BJ (cell line): ENCODE results near the gene PRRG2. TPM values are rescaled to one million over a fixed set of nuclear protein-coding genes. Genes with fewer than 3 reads are reported as not detected.

Experiments used
- CTCF ChIA-PET: fragments of 350-600 bp; formaldehyde crosslinking; extraction: SDS; loops from one replicate; lab custom pipeline; 2021; ENCODE audit warnings: antibody characterized with exemption, inconsistent platforms; lab: Yijun Ruan, JAX
- POLR2A ChIA-PET: fragments of 300-600 bp; sonication (Branson Sonifier 250); formaldehyde crosslinking; extraction: SDS; loops from one replicate; lab custom pipeline; 2021; ENCODE audit warnings: antibody characterized with exemption; lab: Charles Lee
- DNase-seq: peaks from one replicate; pipeline ENCODE4 v3.0.0-alpha.2; 2011; ENCODE audit warnings: low read depth
- H3K27me3 ChIP-seq: 2 replicates; pipeline ENCODE4 v1.6.0; 2011; ENCODE audit warnings: low read length; ENCODE audit not compliant: control insufficient read depth, insufficient read depth
- H3K36me3 ChIP-seq: 2 replicates; pipeline ENCODE4 v1.5.1; 2011; ENCODE audit warnings: low read length; ENCODE audit not compliant: control insufficient read depth, insufficient read depth
- H3K4me3 ChIP-seq: 2 replicates; pipeline ENCODE4 v1.5.1; 2011; ENCODE audit warnings: low read depth, mild to moderate bottlenecking, control low read depth, low read length
- polyA plus RNA-seq: library from polyadenylated mRNA; depleted of rRNA; stranded (reverse); fragments of >200 nt; gene quantifications from 2 replicates; pipeline ENCODE4 v1.2.3, GENCODE V29; 2011
- TF ChIP-seq, protein P1 (sequence below): IDR thresholded peaks from 2 replicates; pipeline ENCODE4 v1.5.1; 2011; ENCODE audit warnings: low read depth, mild to moderate bottlenecking, control low read depth, inconsistent platforms, low read length, moderate library complexity; ENCODE audit not compliant: insufficient read depth

The PRRG2 gene
- polyA plus RNA-seq, 1 experiment: 0.12 TPM

DNA sequence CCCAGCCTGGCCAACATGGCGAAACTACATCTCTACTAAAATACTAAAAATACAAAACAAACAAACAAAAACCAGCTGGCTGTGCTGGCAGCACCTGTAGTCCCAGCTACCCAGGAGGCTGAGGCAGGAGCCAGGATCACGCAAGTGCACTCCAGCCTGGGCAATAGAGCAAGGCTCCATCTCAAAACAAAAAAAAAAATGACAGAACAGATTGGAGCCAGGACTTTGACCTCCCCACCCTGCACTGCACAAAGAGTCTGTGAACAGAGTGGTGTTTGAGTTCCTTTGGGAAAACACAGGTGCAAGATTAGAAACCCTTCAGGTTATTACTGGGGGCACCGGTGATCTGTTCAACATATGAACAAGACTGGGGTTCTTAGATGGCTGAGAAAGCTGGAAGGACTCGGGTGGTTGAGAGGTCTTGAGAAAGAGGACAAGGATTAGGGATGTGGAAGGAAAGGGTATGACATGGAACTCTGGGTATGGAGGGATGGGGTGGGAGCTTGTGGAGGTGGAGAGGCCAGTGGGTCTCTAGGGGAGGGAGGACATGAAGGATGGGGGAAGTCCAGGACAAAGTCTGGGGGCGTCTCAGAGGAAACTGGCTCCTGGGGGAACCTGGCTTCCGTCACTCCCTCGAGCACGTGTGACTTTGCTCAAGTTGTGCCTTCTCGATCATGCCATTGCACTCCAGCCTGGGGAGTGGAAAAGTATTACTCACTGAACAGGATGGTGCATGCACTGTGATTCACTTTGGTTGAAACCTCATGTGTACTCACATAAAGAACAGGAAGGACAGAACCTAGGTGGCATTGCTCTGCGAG is 27.5 kb upstream of the PRRG2 start:
- TF ChIP-seq, protein P1, sequence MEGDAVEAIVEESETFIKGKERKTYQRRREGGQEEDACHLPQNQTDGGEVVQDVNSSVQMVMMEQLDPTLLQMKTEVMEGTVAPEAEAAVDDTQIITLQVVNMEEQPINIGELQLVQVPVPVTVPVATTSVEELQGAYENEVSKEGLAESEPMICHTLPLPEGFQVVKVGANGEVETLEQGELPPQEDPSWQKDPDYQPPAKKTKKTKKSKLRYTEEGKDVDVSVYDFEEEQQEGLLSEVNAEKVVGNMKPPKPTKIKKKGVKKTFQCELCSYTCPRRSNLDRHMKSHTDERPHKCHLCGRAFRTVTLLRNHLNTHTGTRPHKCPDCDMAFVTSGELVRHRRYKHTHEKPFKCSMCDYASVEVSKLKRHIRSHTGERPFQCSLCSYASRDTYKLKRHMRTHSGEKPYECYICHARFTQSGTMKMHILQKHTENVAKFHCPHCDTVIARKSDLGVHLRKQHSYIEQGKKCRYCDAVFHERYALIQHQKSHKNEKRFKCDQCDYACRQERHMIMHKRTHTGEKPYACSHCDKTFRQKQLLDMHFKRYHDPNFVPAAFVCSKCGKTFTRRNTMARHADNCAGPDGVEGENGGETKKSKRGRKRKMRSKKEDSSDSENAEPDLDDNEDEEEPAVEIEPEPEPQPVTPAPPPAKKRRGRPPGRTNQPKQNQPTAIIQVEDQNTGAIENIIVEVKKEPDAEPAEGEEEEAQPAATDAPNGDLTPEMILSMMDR: no peak
- H3K4me3 ChIP-seq: no peak overlapping the region
- ChIA-PET POLR2A (no interaction called here), CTCF (interaction anchor here (0.6 to 10.6 kb wide), 3 partner anchors 16 to 496 kb away, joined by 3 to 151 read pairs (median 11); no protein-coding TSS in a partner anchor)
- no peak for DNase-seq
- H3K36me3 ChIP-seq: peaks cover 25% of the 10 kb centered on the region
- H3K27me3 ChIP-seq: no peaks in the 10 kb centered on the region

DNA sequence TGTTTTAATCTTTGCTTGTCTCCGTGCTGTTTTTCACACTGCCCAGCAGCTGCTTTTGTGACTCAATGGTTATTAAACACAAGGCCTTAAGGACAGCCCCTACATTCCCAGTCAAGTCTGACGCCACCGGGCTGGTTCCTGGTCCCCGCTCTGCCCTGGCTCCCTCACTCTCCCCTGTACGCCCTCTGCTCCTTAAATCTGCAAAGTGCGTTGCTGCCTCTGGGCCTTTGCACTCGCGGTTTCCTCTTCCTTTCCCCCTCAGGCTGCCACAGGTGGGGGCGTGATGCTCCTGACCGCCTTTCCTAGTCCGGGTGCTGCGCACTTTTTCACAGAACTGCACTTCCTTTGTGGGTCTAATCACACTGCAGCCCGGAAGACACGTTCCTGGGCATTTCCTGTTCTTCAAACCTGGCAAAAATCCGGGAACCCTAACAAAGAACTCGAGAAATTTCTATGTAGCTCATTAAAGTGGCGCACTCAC is 26.4 kb upstream of the PRRG2 start:
- Histone ChIP-seq H3K36me3 (peaks cover 33% of the 10 kb centered on the region), H3K4me3 (no peak overlapping the region), H3K27me3 (no peaks in the 10 kb centered on the region)
- ChIA-PET POLR2A (no interaction called here), CTCF (interaction anchor here (10.6 kb wide), 1 partner anchor 49 kb away, joined by 151 read pairs; no protein-coding TSS in a partner anchor)
- TF ChIP-seq, protein P1: no peak
- no peak for DNase-seq

DNA sequence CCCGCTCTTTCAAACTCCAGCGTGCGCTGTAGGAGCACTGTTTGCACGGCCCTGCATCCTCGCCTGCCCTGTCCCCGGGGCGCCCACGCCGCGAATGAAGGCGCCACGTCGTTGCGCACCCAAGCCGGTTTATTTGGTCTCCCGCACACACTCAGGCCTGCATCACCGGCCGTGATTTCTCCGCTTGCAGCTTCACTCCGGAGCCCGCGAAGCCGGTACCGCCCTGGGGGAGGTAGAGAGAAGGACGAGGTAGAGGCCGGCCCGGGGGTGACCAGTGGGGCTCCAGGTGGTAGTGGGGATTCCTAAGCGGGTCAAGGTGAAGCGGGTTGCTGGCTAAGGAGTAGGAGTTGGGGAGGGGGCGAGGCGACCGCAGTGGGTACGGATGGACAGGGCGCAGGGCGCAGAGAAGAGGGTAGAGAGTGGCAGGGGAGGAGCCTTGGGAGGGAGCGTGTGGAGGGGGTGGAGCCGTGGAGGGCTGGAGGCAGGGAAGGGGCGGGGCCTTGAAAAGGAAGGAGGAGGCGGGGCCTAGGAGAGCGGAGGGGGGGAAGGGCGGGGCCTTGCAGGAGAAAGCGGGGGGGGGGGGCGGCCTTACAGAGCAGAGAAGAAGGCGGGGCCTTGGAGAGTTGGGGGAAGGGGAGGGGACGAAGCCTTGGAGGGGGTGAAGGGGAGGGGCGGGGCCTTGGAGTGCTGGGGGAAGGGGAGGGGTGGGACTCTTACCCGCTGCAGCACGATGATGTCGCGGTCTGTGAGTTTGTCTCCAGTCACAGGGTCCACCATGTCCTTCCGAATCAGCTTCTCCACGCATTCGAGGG is 25.3 kb upstream of the PRRG2 start:
- no peak for DNase-seq
- Histone ChIP-seq H3K27me3 (no peaks in the 10 kb centered on the region), H3K4me3 (no peak overlapping the region), H3K36me3 (peaks cover 41% of the 10 kb centered on the region)
- ChIA-PET CTCF (interaction anchor here (7.6 kb wide), 1 partner anchor 14 kb away, joined by 55 read pairs; no protein-coding TSS in a partner anchor), POLR2A (no interaction called here)
- TF ChIP-seq, protein P1: no peak

DNA sequence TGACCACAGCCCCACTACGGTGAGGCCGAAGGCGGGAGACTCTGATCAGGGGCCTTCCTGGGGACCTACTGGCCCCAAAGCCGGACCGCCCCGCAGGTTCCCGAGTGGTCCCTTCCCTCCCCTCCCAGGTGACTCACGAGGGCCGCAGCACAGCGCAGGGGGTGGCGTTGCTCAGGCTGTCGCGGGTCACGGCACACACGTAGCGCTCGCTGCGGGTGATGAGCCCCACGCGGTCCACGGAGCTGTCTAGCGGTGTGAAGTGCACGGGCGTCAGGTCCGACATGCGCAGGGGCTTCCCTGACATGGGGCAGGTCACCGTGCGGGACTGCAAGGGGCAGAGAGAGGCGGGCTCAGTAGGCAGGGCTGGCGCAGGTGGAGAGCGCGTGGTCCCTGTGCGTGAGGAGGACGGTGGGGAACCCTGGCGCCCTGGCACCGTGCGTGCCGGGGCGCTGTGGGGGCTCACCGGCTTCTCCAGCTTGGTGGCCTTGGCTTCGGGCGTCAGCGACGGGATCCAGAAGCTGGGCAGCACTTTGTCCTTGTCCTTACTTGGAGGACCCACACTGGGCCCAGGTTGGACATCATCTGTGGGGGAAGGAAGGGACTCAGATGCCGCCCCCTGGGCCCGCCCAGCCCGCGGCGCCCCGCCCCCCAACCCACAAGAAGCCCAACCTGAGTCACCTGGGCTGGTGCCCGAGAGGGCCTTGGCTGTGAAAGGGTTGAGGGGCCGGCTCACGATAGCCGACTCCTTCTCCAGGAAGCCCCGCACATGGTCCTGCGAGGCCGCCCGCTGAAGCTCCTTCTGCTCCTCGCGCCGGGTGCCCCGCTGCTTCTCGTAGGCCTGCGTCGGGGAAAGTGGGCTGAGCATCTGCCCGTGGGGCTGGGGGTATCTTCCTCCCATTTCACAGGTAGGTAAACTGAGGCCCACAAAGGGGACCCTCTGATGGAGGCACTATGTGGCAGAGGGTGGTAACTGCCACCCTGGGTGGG is 24.4 kb upstream of the PRRG2 start:
- peaks cover 41% of the 10 kb centered on the region for H3K36me3 ChIP-seq
- POLR2A ChIA-PET: no interaction called here
- H3K27me3 ChIP-seq: no peaks in the 10 kb centered on the region
- CTCF ChIA-PET: interaction anchor here (1.4 to 7.6 kb wide), 2 partner anchors 10 to 13 kb away, joined by 5 to 55 read pairs; no protein-coding TSS in a partner anchor
- TF ChIP-seq, protein P1: no peak
- H3K4me3 ChIP-seq: no peak overlapping the region
- no peak for DNase-seq
